Calu3 (cell line): Measurements from ENCODE around the gene ZNF646. TPM values are rescaled to one million over a fixed set of nuclear protein-coding genes. Genes with fewer than 3 reads are reported as not detected.

Experiments used
- BruUV-seq: library from RNA; stranded (reverse); fragments of 400-500 nt; replicated peaks from 2 replicates; lab custom pipeline; 2021; lab: Mats Ljungman, UMichigan
- CTCF ChIA-PET: fragments of 300-600 bp; sonication (Branson Sonifier 250); formaldehyde crosslinking; loops from one replicate; lab custom pipeline; 2022; ENCODE audit warnings: antibody characterized with exemption; lab: Charles Lee
- DNase-seq: peaks from one replicate; pipeline ENCODE4 v3.0.0; 2022
- H3K27ac Mint-ChIP-seq: one replicate; pipeline ENCODE4 v1.8.0; 2022; ENCODE audit warnings: mixed read lengths; ENCODE audit not compliant: unreplicated experiment
- H3K27me3 Mint-ChIP-seq: one replicate; pipeline ENCODE4 v1.8.0; 2022; ENCODE audit warnings: mixed read lengths; ENCODE audit not compliant: unreplicated experiment
- H3K36me3 Mint-ChIP-seq: one replicate; pipeline ENCODE4 v1.8.0; 2022; ENCODE audit warnings: mild to moderate bottlenecking, moderate library complexity, mixed read lengths; ENCODE audit not compliant: insufficient read depth, unreplicated experiment
- H3K4me1 Mint-ChIP-seq: one replicate; pipeline ENCODE4 v1.8.0; 2022; ENCODE audit warnings: mild to moderate bottlenecking, low read depth, mixed read lengths; ENCODE audit not compliant: unreplicated experiment
- H3K4me3 Mint-ChIP-seq: one replicate; pipeline ENCODE4 v1.8.0; 2022; ENCODE audit warnings: mild to moderate bottlenecking, low read depth, moderate library complexity, mixed read lengths; ENCODE audit not compliant: unreplicated experiment
- H3K9me3 Mint-ChIP-seq: one replicate; pipeline ENCODE4 v1.8.0; 2022; ENCODE audit warnings: low read depth, mixed read lengths; ENCODE audit not compliant: unreplicated experiment
- CTCF ChIP-seq: fragments of 200-600 bp; IDR thresholded peaks from one replicate; pipeline ENCODE4 v1.8.0; 2022; ENCODE audit warnings: antibody characterized with exemption; ENCODE audit not compliant: unreplicated experiment
- intact Hi-C: fragments of 100-400 bp; cut with micrococcal nuclease; formaldehyde crosslinking; loops from one replicate; pipeline ENCODE4 v1.10.0; 2022; ENCODE audit not compliant: unreplicated experiment
- total RNA-seq: library from RNA; stranded (reverse); gene quantifications from 2 replicates; pipeline ENCODE4 v1.2.3, GENCODE V29; 2022

The ZNF646 gene
- total RNA-seq, 1 experiment from 2014 or later, result 34.9 TPM

GRCh38 chr16:31108794-31109558 lies 34.8 kb downstream of the ZNF646 start:
- H3K4me1 Mint-ChIP-seq, result peaks cover 38% of the 10 kb centered on the region
- no peak for DNase-seq
- peak overlapping the region; percentile 74 for H3K27ac Mint-ChIP-seq
- peak overlapping the region; percentile 64 for H3K4me3 Mint-ChIP-seq
- intact Hi-C loops, result loop anchor here (5.0 kb wide), 1 partner anchor 38 kb away; no protein-coding TSS in a partner anchor
- TF ChIP-seq CTCF, result no peak
- CTCF ChIA-PET, result no interaction called here
- H3K9me3 Mint-ChIP-seq, result no peaks in the 10 kb centered on the region
- H3K27me3 Mint-ChIP-seq, result no peaks in the 10 kb centered on the region
- TSS peak; percentile 46 for BruUV-seq
- peaks cover 49% of the 10 kb centered on the region for H3K36me3 Mint-ChIP-seq

DNA sequence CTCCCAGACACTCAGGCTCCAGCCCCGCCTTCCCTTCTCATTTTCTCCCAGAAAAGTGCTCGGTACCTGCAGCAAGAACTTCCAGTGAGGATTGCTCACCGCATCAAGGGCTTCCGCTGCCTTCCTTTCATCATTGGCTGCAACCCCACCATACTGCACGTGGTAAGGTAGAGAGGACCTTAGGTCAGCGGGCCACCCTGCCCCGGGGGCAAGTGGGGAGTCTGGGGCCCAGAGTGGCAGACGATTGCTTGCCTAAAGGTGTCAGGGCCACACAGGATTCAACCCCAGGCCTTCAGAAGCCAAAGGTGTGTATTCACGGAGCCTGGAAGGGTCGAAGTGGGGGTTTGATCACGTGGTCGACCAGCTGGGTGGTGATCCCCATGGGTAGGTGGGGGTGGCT lies 35.4 kb downstream of the ZNF646 start:
- H3K4me1 Mint-ChIP-seq, result peaks cover 42% of the 10 kb centered on the region
- peak overlapping the region; percentile 74 for H3K27ac Mint-ChIP-seq
- no peak for TF ChIP-seq CTCF
- CTCF ChIA-PET, result no interaction called here
- BruUV-seq, result no TSS peak
- peaks cover 55% of the 10 kb centered on the region for H3K36me3 Mint-ChIP-seq
- H3K27me3 Mint-ChIP-seq, result no peaks in the 10 kb centered on the region
- H3K9me3 Mint-ChIP-seq, result no peaks in the 10 kb centered on the region
- intact Hi-C loops, result loop anchor here (5.0 kb wide), 1 partner anchor 38 kb away; no protein-coding TSS in a partner anchor
- peak overlapping the region; percentile 64 for H3K4me3 Mint-ChIP-seq
- no peak for DNase-seq

GRCh38 chr16:31110106-31111034 lies 36.1 kb downstream of the ZNF646 start:
- no peak for DNase-seq
- peaks cover 62% of the 10 kb centered on the region for H3K36me3 Mint-ChIP-seq
- intact Hi-C loops, result no loop called here
- BruUV-seq, result no TSS peak
- no peaks in the 10 kb centered on the region for H3K27me3 Mint-ChIP-seq
- H3K9me3 Mint-ChIP-seq, result no peaks in the 10 kb centered on the region
- H3K4me1 Mint-ChIP-seq, result peaks cover 48% of the 10 kb centered on the region
- H3K4me3 Mint-ChIP-seq, result peak overlapping the region; percentile 64
- H3K27ac Mint-ChIP-seq, result peak overlapping the region; percentile 74
- CTCF ChIA-PET, result no interaction called here
- TF ChIP-seq CTCF, result no peak

- DNase-seq, result no peak
- peaks cover 48% of the 10 kb centered on the region for H3K4me1 Mint-ChIP-seq
- no peak overlapping the region for H3K4me3 Mint-ChIP-seq
- no peak overlapping the region for H3K27ac Mint-ChIP-seq
- H3K9me3 Mint-ChIP-seq, result no peaks in the 10 kb centered on the region
- CTCF ChIA-PET, result interaction anchor here (0.6 kb wide), 1 partner anchor 1290 kb away, joined by 3 read pairs; no protein-coding TSS in a partner anchor
- peaks cover 73% of the 10 kb centered on the region for H3K36me3 Mint-ChIP-seq
- H3K27me3 Mint-ChIP-seq, result no peaks in the 10 kb centered on the region
- intact Hi-C loops, result no loop called here
- TSS peak; percentile 23 for BruUV-seq
- TF ChIP-seq CTCF, result no peak
Measured at GRCh38 chr16:31111881-31112466, 37.8 kb downstream of the ZNF646 start.
